SIG-M5 treated with dmso at 0.1 percent for 504 hours (cell line): ENCODE data around the gene FTCD.
"Not testable (repeated sequence)": the region's sequence is repeated elsewhere in the genome, so short reads cannot be mapped to it uniquely, and the experiment has no call there.

Source experiments
- DNase-seq: peaks from one replicate; lab custom pipeline; 2025; ENCODE audit not compliant: unreplicated experiment; lab: John Stamatoyannopoulos, UW

FTCD gene

DNA sequence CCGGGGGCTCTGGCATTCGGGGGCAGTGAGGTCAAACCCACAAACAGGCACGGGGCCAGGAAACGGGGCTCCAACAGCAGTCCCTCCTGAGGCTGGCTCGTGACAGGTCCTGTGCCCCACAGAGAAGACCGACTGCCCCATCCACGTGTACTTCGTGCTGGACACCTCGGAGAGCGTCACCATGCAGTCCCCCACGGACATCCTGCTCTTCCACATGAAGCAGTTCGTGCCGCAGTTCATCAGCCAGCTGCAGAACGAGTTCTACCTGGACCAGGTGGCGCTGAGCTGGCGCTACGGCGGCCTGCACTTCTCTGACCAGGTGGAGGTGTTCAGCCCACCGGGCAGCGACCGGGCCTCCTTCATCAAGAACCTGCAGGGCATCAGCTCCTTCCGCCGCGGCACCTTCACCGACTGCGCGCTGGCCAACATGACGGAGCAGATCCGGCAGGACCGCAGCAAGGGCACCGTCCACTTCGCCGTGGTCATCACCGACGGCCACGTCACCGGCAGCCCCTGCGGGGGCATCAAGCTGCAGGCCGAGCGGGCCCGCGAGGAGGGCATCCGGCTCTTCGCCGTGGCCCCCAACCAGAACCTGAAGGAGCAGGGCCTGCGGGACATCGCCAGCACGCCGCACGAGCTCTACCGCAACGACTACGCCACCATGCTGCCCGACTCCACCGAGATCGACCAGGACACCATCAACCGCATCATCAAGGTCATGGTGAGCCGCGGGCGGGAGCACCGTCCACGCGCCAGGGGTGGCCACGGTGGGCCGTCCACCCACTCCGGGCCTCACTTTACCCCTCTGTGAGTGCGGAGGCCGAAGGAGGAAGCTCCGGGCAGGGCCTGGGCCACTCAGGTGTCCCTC is 43.3 kb downstream of the FTCD start:
- DNase-seq, result no peak

DNA sequence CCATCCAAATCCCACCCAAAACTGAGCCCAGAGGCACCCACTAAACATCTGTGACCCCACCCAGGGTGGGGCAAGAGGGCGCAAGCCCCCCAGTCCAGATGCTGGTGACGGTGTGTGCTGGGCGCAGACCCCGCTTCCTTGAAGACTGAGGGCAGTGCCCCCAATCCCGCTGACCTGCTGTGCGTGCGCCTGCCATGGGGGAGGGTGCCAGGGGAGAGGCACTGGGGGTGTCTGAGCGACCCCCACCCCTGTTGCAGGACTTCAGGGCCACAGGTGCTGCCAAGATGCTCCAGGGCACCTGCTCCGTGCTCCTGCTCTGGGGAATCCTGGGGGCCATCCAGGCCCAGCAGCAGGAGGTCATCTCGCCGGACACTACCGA is 44.2 kb downstream of the FTCD start:
- no peak for DNase-seq

DNA sequence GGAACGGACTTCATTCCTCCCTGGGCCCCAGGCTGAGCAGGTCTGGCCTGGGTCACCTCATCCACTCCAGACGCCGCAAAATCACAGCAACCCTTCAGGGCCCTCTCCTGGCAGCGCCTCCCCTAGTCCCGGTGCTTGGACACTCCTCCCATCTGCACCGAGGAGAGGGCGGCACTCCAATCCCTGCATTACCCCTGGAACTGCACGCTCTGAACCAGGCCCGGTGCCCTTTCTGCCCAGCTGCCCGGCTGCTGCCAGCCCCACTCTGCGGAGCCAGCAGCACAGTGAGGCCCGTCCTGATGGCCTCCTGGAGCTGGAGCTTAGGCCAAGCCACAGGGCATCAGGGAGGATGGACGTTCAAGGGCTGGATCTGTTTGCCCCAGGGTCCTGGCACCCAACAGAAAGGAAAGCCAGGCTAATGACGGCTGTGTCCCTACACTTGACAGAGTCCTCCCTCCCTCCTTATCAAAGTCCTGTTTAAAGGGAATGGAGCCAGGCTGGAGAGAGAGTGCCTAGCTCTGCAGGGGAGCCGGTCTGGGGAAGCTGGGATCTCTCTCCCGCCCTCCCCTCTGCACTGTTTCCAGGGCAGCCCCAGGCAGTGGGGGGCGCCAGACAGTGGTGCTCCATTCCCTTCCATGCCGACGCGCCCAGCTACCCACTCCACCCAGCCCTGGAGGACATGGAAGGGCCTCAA is 44.7 kb downstream of the FTCD start:
- no peak for DNase-seq

DNA sequence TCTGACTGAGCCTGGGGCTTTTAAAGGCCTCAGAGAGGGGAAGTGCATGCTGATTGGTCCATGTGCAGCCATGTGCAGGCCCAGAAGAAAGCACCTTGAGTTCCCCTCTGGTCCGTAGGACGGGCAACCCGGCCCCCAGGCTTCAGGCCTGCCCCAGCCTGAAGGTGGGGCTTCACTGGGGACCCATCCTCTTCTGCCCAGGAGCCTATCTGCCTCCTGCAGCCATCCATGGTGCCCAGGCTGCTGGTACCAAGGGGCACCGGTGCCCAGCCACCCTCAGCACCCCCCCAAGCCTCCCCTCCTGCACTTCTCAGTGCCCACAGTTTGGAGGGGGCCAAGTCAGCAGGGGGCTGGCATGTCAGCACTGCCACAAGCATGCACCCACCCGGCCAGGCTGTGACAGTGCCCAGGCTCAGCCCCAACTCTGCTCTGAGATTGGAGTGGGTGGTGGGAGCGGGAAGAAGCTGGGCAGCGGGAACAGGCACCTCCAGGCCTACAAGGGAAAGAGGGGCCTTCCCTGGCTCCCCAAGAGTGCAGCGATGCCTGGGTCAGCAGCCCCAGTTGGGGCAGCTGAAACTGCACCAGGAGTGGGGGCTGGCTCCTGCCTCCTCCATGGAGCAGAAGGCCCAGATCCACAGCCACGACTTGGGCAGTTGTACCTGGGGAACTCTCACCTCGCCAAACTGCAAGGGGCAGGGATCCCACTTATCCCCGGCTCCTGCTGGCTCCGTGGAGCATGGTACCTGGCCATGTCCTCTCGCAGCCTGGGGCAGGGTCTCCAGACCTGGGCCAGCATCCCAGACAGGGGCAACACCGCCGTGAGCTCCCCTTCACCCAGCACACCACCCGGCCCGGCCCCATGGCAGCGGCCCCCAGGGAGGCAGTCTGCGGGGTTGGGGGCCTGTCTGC is 45.8 kb downstream of the FTCD start:
- DNase-seq, result no peak

DNA sequence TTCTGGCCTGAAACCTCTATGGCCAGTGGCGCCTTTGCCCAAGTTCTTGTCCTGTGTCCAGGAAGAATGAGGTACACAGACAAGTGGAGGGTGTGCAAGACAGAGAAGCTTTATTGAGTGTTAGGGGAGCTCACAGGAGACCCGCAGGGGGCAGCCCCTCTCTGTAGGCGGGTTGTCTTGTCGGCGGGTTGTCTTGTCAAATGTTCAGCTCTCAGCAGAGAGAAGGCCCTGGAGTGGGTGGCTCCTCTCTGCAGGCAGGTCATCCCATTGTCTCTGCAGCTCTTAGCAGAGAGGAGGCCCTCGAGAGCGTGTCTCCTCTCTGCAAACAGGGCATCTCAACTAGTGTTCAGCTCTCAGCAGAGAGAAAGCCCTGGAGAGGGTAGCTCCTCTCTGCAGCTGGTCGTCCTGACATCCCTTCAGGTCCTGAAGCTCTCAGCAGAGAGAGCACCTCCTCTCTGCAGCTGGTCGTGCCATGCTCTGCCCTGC is 46.5 kb downstream of the FTCD start:
- DNase-seq, result no peak

DNA sequence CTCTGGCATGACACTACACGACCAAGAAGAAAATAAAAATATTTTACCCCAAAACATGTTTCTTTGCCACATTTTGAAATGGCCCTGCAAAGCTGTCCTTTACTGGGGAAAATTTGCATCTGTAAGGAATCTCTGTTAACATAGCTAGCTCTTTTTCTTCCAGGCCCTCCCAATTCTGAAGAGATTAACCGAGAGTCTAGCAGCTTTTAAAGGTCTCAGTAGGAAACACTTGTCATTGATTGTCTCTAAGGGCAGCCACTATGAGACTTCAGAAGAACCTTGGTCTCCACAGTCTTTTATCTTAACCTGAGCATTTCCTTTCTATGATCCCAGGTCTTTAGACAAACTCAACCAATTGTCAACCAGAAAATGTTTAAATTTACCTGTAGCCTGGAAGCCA is 48.0 kb downstream of the FTCD start:
- DNase-seq, result not testable (repeated sequence)

DNA sequence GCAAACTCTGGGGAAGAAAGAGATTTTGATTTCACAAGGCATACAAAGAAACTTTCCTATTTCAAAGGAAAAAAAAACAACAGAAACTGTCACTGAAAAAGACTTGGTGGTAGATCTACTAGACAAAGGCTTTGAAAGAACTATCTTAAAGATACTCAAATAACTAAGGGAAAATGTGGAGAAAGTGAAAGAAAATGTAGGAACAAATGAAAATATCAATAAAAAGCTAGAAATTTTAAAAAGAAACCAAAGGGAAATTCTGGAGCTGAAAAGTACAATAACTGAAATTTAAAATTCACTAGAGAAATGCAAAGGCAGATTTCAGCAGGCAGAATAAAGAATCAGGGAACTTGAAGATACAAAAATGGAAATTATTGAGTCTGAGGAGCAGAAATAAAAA is 51.3 kb downstream of the FTCD start:
- DNase-seq, result no peak

DNA sequence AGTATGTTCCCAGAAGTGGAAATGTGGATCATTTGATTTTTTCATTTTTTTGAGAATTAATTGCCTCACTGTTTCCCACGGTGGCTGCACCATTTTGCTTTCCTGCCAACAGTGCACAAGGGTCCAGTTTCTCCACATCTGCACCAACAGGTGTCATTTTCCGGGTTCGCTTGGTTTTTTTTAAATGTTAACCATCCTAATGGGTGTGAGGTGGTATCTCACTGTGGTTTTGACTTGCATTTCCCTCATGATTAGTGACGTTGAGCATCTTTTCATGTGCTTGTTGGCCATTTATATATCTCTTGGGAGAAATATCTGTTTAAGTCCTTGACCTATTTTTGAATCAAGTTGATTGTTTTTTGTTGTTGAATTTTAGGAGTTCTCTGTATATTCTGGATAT is 54.5 kb downstream of the FTCD start:
- no peak for DNase-seq

DNA sequence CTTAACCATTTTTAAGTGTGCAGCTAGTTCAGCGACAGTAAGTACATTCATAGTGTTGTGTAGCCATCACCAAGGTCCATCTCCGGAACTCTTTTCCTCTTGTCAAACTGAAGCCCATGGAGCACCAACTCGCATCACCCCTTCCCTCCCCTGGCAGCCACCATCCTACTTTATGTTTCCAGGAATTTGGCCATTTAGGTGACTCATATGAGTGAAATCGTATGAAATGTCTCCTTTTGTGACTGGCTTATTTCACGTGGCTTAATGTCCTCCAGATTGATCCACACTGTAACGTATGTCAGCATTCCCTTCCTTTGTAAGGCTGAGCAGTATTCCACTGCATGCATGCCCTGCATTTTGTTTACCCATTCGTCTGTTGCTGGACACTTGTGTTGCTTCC is 55.0 kb downstream of the FTCD start:
- no peak for DNase-seq

DNA sequence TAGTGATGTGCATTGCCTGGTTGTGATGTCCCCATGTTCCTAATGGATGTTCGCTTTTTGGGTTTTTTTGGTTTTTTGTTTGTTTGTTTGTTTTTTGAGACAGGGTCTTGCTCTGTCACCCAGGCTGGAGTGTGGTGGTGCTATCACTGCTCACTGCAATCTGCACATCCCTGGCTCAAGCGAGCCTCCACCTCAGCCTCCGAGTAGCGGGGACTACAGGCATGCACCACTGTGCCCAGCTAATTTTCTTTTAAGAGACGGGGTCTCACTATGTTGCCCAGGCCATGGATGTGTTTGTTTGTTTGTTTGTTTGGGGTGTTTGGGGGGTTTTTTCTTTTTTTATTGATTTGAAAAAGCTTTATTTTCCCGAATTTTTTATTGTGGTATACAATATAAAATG is 55.4 kb downstream of the FTCD start:
- no peak for DNase-seq

DNA sequence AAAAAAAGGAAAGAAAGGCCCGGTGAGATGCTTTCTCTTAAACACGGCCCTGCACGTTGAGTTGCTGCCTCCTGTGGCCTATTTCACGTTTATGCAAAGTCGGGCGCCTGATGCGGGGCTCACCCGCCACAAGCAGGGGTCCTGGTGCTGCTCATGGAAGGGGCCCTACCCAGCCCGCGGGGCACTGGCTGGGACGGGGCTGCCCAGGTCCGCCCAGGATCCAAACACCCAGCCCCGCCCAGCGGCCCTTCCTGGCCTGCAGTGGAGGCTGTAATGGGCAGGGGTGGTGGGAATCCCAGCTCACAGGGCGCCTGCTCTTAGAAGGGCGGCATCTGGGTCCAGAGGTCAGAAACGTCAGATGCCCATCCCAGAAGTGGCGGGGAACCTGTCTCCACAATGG is 55.9 kb downstream of the FTCD start:
- DNase-seq, result no peak

DNA sequence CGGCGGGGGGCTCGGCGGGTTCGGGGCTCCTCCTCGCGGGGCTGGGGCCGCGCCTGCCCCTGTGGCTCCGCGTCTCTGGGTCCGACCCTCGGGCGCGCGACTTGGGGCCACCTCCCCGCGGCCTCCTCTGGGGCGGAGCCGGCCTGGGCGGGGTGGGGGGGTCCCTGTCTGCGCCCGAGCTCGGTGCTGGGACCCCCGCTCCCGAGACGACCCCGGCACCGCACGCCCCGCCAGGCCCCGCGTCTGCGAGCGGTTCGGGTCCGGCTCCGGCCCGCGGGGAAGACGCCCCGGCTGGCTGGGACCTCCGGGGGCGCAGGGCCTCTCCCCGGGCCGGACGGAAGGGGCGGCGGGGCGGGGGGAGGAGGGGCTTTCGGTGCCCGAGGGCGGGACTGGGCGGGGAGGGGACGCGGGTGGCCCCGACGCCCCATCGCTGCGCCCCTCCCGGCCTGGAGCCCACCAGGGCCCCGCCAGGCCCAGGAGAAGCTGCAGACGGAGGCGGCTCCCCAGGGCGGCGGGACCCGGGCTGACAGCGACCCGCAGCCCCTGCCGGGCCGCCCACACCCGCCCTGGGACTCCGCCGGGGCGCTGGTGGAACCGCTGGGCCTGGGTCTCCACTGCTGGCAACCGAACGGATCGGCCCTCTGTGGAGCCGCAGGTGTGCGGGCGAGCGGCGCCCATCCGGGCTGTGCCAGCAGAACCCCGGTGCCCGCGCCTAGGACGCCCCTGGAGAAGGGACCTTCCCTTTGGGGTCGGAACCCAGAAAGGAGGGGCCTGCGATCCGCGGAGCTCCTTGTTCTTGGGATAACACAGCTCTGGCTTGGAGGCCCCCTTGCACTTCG is 56.9 kb downstream of the FTCD start:
- DNase-seq, result no peak

DNA sequence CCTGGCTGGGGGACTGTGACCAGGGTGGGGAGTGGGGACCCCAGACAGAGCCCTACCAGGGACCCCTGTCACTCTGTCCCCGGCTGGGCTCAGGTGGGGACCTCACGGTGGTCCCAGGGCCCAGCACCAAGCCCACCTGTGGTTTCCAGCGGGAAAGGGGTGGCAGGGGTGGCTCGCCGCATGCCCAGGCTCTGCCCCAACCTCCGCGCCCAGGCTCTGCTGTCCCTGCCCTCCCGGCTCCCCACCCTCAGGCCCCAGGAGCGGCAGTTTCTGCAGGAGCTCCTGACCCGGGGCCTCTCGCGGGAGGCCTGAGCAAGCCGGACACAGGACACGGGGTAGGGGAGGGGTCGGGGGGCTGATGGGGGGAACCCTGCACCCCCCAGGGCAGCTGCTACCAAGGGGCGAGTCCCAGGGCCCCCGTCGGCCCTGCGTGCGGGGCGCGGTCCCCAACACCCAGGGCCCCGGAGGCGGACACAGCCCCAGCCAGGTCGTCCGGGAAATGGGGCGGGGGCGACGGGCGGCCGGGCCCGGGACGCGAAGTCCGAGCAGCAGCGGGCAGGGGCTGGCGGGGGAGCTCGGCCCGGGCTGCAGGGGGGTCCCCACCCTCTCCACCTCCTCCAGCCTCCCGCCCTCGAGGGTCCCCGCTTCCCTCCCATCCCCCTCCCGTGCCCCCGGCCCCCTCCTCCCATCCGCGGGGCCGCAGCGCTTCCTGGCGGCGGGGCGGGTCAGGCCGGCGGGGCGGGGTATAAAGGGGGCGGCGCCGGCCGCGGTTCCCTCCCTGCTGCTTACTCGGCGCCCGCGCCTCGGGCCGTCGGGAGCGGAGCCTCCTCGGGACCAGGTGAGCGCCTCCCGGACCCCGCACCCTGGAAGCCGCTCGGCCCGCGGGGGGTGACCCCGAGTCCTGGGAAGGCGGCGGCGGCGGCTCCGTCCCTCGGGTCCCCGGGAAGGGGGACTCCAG is 57.8 kb downstream of the FTCD start, which contains the start of gene COL6A2:
TSS of gene COL6A2 (plus strand) at position 777 of the 958 bp plus-strand sequence.
- DNase-seq, result peak; percentile 8

DNA sequence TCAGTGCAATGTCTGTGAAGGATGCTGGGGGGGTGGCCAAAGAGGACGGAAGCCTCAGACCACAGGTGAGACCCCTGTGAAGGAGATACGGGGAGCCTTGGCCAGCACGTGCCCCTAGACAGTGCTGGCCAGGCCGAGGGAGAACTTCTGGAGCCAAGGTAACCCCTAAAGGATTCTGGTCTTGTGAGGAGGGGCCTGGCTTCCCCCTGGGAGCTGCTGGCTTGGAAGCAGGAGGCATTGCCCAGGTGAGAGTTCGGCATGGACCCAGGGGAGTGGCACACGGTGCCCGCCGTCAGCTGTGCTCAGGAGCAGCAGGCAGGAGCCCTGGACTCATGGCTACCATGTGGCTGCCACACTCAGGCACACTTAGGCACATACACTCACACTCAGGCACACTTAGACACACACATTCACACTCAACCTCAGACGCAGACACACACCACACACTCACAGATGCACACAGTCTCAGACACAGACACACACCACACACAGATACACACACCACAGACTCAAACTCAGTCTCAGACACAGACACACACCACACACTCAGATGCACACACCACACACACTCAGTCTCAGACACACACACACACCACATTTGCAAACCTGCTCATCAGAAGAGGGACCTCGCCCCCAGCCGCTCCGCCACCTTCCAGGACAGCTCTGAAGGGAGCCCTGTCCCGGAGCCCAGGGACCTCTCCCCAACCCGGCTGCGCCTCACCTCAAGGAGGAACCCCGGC is 58.6 kb downstream of the FTCD start:
- no peak for DNase-seq

DNA sequence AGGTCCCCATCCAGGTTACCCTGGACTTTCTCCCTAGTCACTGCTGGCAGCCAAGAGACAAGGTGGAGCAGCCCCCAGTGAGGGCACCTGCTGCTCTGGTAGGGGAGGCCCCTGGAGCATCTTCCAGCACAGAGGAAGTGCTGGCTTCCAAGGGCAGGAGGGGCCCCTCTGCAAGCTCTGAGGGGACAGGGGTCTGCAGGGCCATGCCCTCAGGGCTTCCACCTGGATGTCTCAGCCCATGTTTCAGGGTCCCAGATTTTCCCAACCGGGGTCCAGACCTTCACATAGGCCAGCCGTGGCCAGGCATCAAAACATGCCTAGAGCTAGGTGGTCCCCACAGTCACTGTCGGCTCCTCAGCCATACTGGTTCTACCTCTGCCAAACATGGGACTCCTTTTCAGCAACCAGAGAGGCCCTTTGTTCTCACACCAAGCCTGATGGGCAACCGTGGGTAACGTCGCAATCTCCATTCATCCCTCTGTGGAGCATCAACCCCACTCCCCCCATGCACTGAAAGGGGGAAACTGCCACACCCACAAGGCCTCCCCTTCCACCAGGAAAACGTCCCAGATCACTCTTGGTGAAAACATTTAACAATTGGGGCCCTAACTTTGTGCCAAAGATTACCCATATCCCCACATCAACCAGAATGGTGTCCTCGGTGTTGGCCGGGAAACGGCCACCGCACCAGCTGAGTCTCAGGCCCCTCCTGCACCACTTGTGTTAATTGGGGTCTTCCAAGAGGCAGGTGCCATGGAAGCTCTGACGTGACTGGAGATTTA is 59.4 kb downstream of the FTCD start:
- DNase-seq, result no peak

DNA sequence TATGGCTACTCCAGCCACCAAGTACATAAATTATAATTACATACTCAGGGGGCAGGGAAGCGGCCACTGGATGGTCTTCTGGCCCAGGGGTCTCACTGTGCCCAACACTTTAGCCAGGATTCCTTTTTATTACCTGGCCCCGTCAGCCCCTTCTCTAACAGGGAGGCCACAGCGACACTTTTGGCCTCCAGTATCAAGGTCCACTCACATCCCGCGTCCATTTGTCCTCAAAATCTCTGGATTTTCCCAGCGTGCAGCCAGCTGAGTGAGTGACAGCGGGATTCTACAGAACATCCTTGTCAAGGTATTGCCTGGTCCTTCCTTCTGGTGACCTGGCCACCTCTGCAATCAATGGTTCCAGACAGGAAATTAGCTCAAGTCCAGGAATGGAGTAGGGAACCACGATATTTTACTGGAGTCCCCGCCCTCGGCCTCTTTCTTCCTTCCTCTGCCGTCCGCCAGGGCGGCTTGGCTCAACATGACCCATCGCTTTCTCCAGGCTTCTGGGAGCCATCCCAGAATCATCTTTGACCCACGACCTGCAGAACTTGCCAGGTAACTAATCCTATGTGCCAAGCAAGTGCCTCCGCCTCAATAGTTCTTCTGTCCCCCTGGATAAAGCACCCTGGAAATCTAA is 60.2 kb downstream of the FTCD start:
- no peak for DNase-seq

DNA sequence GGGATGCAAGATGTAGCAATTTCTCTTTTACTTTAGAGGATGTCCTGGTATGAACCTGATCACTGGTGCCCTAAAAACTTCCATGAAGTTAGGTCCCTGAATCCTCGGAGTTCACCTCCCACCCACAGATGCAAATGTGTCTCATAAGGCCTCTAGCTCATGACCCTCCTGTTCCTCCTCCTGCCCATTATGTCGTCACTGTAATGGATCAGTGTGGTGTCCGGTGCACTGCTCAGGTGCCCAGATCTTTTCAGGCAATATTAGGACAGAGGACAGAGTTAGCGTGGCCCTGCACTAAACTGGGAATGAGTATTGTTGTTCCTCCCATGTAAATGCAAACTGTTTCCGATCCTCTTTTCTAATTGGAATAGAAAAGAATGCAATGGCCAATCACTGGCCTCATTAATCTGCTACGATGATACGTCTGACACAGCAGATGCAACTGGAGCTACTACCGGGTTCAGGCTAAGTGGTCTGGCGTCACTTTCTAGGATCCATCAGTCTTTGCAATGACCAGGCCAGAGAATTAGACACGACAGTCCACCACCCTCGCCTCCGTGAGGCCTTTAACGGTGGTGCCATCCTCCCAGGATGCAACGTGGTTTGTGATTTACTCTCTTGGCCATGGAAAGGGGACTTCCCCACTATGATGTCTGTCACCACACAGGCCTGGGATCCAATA is 60.8 kb downstream of the FTCD start:
- DNase-seq, result no peak
